ENCODE results near the gene PRKD1.

GRCh38 chr14:29554335-29554734, 373.3 kb downstream of the PRKD1 start:
- TF ChIP-seq USF1 (IDR thresholded peaks at IDR 0.05) = no peak
- TF ChIP-seq CREB1 (IDR thresholded peaks at IDR 0.05; ENCODE audit: low read depth) = no peak
- no peak for TF ChIP-seq NFIC (IDR thresholded peaks at IDR 0.05)
- no peak for TF ChIP-seq CEBPB (IDR thresholded peaks at IDR 0.05)
- TF ChIP-seq TCF12 (IDR thresholded peaks at IDR 0.05; ENCODE audit: low read depth) = no peak
- no peak for TF ChIP-seq MAX (IDR thresholded peaks at IDR 0.05)
- no peak for TF ChIP-seq REST (IDR thresholded peaks at IDR 0.05; ENCODE audit: low read depth)

Data from Ishikawa (cell line).